GM12878 (cell line): Measurements from ENCODE around the gene XPOT. TPM values are rescaled to one million over a fixed set of nuclear protein-coding genes. Genes with fewer than 3 reads are reported as not detected.
A peak's percentile ranks its signal among the peaks of the same experiment; 100 is the strongest.

Source experiments
- ATAC-seq: fragments of 200-7000 bp; cut with Tn5 transposase; 3 replicates; pipeline ENCODE4 v1.9.1; 2020; ENCODE audit warnings: mild to moderate bottlenecking, moderate library complexity
- BruUV-seq: library from RNA; stranded (reverse); fragments of 400-500 nt; replicated peaks from 2 replicates; lab custom pipeline; 2021; lab: Mats Ljungman, UMichigan
- CTCF ChIA-PET: fragments of 300-600 bp; sonication (Branson Sonifier 250); formaldehyde crosslinking; extraction: SDS; loops from one replicate; lab custom pipeline; 2021; ENCODE audit warnings: inconsistent platforms; lab: Yijun Ruan, JAX
- POLR2A ChIA-PET: fragments of 350-600 bp; formaldehyde crosslinking; extraction: SDS; loops from one replicate; lab custom pipeline; 2021; ENCODE audit warnings: inconsistent platforms; lab: Charles Lee
- RAD21 ChIA-PET: fragments of 300-600 bp; sonication (Branson Sonifier 250); formaldehyde crosslinking; loops from one replicate; lab custom pipeline; 2023; ENCODE audit warnings: antibody characterized with exemption; ENCODE audit not compliant: unreplicated experiment; lab: Charles Lee
- SMC1A ChIA-PET: fragments of 300-600 bp; sonication (Branson Sonifier 250); formaldehyde crosslinking; loops from one replicate; lab custom pipeline; 2023; ENCODE audit not compliant: unreplicated experiment, uncharacterized antibody; lab: Charles Lee
- DNase-seq: peaks from one replicate; pipeline ENCODE4 v3.0.0-alpha.2; 2011; ENCODE audit warnings: low read depth, low spot score
- FAIRE-seq: peaks from 3 replicates; lab custom pipeline; 2011; peaks lifted over from hg19 to GRCh38; lab: Jason Lieb, UNC
- H2AFZ ChIP-seq: 2 replicates; pipeline ENCODE4 v1.6.0; 2011; ENCODE audit warnings: low read depth, low read length, control low read depth; ENCODE audit not compliant: control insufficient read depth
- H3K27ac ChIP-seq: 2 replicates; pipeline ENCODE4 v1.5.1; 2011; ENCODE audit warnings: control low read depth; ENCODE audit not compliant: control insufficient read depth, insufficient read depth
- H3K27me3 ChIP-seq, 2 experiments: replicated peaks in 1 of 2; 2 replicates each; pipeline versions ENCODE4 v1.6.0 to v1.6.1; 2011; ENCODE audit warnings: low read length in 1 of 2; ENCODE audit not compliant: control insufficient read depth in 2 of 2, insufficient read depth in 2 of 2
- H3K36me3 ChIP-seq, 2 experiments: 2 replicates each; pipeline ENCODE4 v1.5.1; 2011; ENCODE audit warnings: low read length in 1 of 2; ENCODE audit not compliant: control insufficient read depth in 2 of 2, insufficient read depth in 2 of 2
- H3K4me1 ChIP-seq: 2 replicates; pipeline ENCODE4 v1.6.1; 2011; ENCODE audit warnings: mild to moderate bottlenecking, low read length, moderate library complexity, mixed read lengths; ENCODE audit not compliant: control insufficient read depth, insufficient read depth
- H3K4me2 ChIP-seq: 2 replicates; pipeline ENCODE4 v1.6.0; 2011; ENCODE audit warnings: control low read depth; ENCODE audit not compliant: control insufficient read depth, insufficient read depth
- H3K4me3 ChIP-seq: fragments of 200-600 bp; sonication (generic); 2 replicates; pipeline ENCODE4 v1.5.1; 2016
- H3K79me2 ChIP-seq: 2 replicates; pipeline ENCODE4 v1.6.0; 2011; ENCODE audit warnings: low read length; ENCODE audit not compliant: control insufficient read depth, insufficient read depth
- H3K9ac ChIP-seq: 2 replicates; pipeline ENCODE4 v1.8.0; 2011; ENCODE audit warnings: low read length, control low read depth, mixed read lengths; ENCODE audit not compliant: control insufficient read depth, insufficient read depth
- H3K9me3 ChIP-seq: replicated peaks from 3 replicates; pipeline ENCODE4 v1.5.1; 2011; ENCODE audit warnings: mild to moderate bottlenecking, low read length; ENCODE audit not compliant: control insufficient read depth, insufficient read depth
- H4K20me1 ChIP-seq: 2 replicates; pipeline ENCODE4 v1.6.0; 2011; ENCODE audit not compliant: control insufficient read depth, insufficient read depth
- MLLT1 ChIP-seq: fragments of 450-650 bp; IDR thresholded peaks from 2 replicates; pipeline ENCODE4 v1.6.1; 2016; ENCODE audit warnings: mild to moderate bottlenecking
- PRDM15 ChIP-seq: fragments of 450-650 bp; formaldehyde crosslinking; IDR thresholded peaks from 2 replicates; pipeline ENCODE4 v1.4.0; 2020; ENCODE audit warnings: mild to moderate bottlenecking, moderate library complexity
- WGBS: methylation state at CpG from one replicate; pipeline ENCODE4 v1.1.6; 2016; ENCODE audit warnings: low lambda C conversion rate; ENCODE audit not compliant: insufficient replicate concordance, insufficient coverage; ENCODE audit errors: missing lambda C conversion rate; 5-methylcytosine and 5-hydroxymethylcytosine counted together
- in situ Hi-C: fragments of 300-500 bp; cut with MboI; formaldehyde crosslinking; loops from 9 replicates; pipeline ENCODE4 v1.14.3; 2018; ENCODE audit warnings: mixed read lengths
- intact Hi-C: fragments of 100-400 bp; cut with micrococcal nuclease; formaldehyde crosslinking; loops from one replicate; pipeline ENCODE4 v1.14.2; 2022; ENCODE audit not compliant: unreplicated experiment
- polyA plus RNA-seq, 11 experiments: library from polyadenylated mRNA; depleted of rRNA in 4 of 11; unstranded in 6 of 11; stranded (reverse) in 5 of 11; fragments of >200 nt; fragmentation: Nextera tagmentation in 4 of 11; fragmentation: Illumina TruSeq in 1 of 11; extraction: Ambion mirVana in 4 of 11; extraction: Trizol in 1 of 11; gene quantifications; 1 replicate in 1 of 11; 2 replicates in 10 of 11; pipeline versions ENCODE4 v1.2.1 to v1.2.3, GENCODE V29; 2011 to 2016; ENCODE audit warnings: inconsistent platforms in 2 of 11, missing spikeins in 2 of 11, low read depth in 1 of 11
- total RNA-seq, 4 experiments: library from RNA; depleted of rRNA in 3 of 4; stranded (reverse); fragments of >200 nt in 3 of 4; fragmentation: Illumina TruSeq in 1 of 4; extraction: Trizol in 1 of 4; gene quantifications; 2 replicates each; pipeline versions ENCODE4 v1.2.1 to v1.2.3, GENCODE V29; 2013 to 2021

The XPOT gene
- total and polyA plus RNA-seq, 10 of the 15 experiments (the other 5 are each of a cell fraction or from before 2014, with no cell fraction given), result 11.9 to 66.3 (median 54.7) TPM

GRCh38 chr12:64457466-64457865 lies 53.3 kb downstream of the XPOT start:
- ChIA-PET RAD21 (interaction anchor here (1.0 kb wide), 1 partner anchor 32 kb away, joined by 3 read pairs; no protein-coding TSS in a partner anchor), POLR2A (interaction anchor here (1.1 kb wide), 1 partner anchor 712 kb away, joined by 5 read pairs; the partner anchor contains the start of gene LEMD3), CTCF (interaction anchor here (1.0 kb wide), 1 partner anchor 10 kb away, joined by 4 read pairs; no protein-coding TSS in a partner anchor), SMC1A (interaction anchor here (1.3 kb wide), 1 partner anchor 14 kb away, joined by 5 read pairs; no protein-coding TSS in a partner anchor)
- TSS peak; percentile 1 for BruUV-seq
- Histone ChIP-seq H4K20me1 (no peaks in the 10 kb centered on the region), H3K4me3 (no peak overlapping the region; the same call in 1 of the 2 replicates), H3K27me3 (no peaks in the 10 kb centered on the region), H3K4me1 (peaks cover 13% of the 10 kb centered on the region), H3K27ac (no peak overlapping the region), H2AFZ (no peak overlapping the region), H3K9ac (no peak overlapping the region), H3K79me2 (peaks cover 76% of the 10 kb centered on the region), H3K36me3 (peaks cover 2 to 9% of the 10 kb centered on the region in 2 experiments; a peak in 3 of 4 replicates), H3K4me2 (peak overlapping the region; percentile 63), H3K9me3 (no peaks in the 10 kb centered on the region)
- 75% methylated on average over 3 of the region's 3 CpGs for WGBS
- ATAC-seq (peak; percentile 28), FAIRE-seq (no peak), DNase-seq (no peak)
- in situ Hi-C loops, result no loop called here
- intact Hi-C loops, result no loop called here
- TF ChIP-seq MLLT1 (0 out of 2 replicates have a peak, but pooled peaks have one; percentile 44), PRDM15 (CRISPR knock-in tag) (no peak)
